AG08395 (cell line): ENCODE results near the gene CDC42BPB.
"Not testable (repeated sequence)": the region's sequence is repeated elsewhere in the genome, so short reads cannot be mapped to it uniquely, and the experiment has no call there.

Source experiments
- DNase-seq: peaks from one replicate; pipeline ENCODE4 v3.0.0; 2012; ENCODE audit warnings: mixed read lengths, low spot score

CDC42BPB gene

GRCh38 chr14:102900631-102901571, 156.4 kb downstream of the CDC42BPB start:
- DNase-seq: no peak

- DNase-seq: no peak
These were observed 157.8 kb downstream of the CDC42BPB start for GRCh38 chr14:102899516-102899900.

- no peak for DNase-seq
These were observed 158.4 kb downstream of the CDC42BPB start for GRCh38 chr14:102898776-102899515.

- DNase-seq: no peak
These were observed 159.1 kb downstream of the CDC42BPB start for GRCh38 chr14:102898298-102898697.

- DNase-seq: no peak
These were observed 159.9 kb downstream of the CDC42BPB start for GRCh38 chr14:102897299-102898027.

- not testable (repeated sequence) for DNase-seq
These were observed 160.6 kb downstream of the CDC42BPB start for GRCh38 chr14:102896735-102897134.

GRCh38 chr14:102893452-102893851, 163.9 kb downstream of the CDC42BPB start:
- peak; percentile 90 for DNase-seq

GRCh38 chr14:102892651-102893050, 164.7 kb downstream of the CDC42BPB start:
- no peak for DNase-seq

GRCh38 chr14:102891556-102891955, 165.8 kb downstream of the CDC42BPB start:
- DNase-seq: peak; percentile 32

GRCh38 chr14:102891111-102891510, 166.2 kb downstream of the CDC42BPB start:
- DNase-seq: no peak

GRCh38 chr14:102889615-102890014, 167.7 kb downstream of the CDC42BPB start:
- no peak for DNase-seq

- DNase-seq: no peak
These were observed 168.6 kb downstream of the CDC42BPB start for GRCh38 chr14:102888748-102889147.

- DNase-seq: no peak
These were observed 171.5 kb downstream of the CDC42BPB start for GRCh38 chr14:102885737-102886447.

- no peak for DNase-seq
These were observed 173.8 kb downstream of the CDC42BPB start for GRCh38 chr14:102883554-102883953.

GRCh38 chr14:102883089-102883541, 174.2 kb downstream of the CDC42BPB start:
- DNase-seq: no peak
